ENCODE measurements around the gene RALGAPA2. TPM values are rescaled to one million over a fixed set of nuclear protein-coding genes. Genes with fewer than 3 reads are reported as not detected.
A peak's percentile ranks its signal among the peaks of the same experiment; 100 is the strongest.

The RALGAPA2 gene
- total and polyA plus RNA-seq, 2 experiments from 2014 or later: 14.5 to 35.5 TPM

DNA sequence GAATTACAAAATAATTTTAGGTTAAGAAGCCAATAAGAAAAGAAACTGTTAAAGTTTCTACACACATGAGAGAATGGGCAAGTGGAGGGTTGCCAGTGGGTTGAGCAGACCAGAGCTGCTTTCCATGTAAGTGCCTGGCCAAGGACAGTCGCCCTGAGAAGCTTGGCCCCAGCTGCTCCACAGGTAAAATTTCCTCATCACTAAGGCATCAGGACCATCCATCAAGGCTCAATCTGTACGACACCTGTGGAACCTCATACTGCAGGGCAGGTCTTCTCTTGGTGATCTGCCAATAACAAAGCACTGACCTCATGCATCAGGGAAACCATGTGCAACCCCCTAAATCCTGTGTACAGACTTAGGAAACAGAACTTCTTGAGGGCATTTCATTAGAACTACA, 229.1 kb downstream of the RALGAPA2 start:
- Histone ChIP-seq H3K4me1 (ENCODE audit: low read depth) (no peaks in the 10 kb centered on the region), H3K27me3 (no peaks in the 10 kb centered on the region), H3K36me3 (no peaks in the 10 kb centered on the region), H3K9me3 (ENCODE audit: low read depth) (no peaks in the 10 kb centered on the region), H3K27ac (no peak overlapping the region), H3K4me3 (no peak overlapping the region)
- TF ChIP-seq, protein P1, sequence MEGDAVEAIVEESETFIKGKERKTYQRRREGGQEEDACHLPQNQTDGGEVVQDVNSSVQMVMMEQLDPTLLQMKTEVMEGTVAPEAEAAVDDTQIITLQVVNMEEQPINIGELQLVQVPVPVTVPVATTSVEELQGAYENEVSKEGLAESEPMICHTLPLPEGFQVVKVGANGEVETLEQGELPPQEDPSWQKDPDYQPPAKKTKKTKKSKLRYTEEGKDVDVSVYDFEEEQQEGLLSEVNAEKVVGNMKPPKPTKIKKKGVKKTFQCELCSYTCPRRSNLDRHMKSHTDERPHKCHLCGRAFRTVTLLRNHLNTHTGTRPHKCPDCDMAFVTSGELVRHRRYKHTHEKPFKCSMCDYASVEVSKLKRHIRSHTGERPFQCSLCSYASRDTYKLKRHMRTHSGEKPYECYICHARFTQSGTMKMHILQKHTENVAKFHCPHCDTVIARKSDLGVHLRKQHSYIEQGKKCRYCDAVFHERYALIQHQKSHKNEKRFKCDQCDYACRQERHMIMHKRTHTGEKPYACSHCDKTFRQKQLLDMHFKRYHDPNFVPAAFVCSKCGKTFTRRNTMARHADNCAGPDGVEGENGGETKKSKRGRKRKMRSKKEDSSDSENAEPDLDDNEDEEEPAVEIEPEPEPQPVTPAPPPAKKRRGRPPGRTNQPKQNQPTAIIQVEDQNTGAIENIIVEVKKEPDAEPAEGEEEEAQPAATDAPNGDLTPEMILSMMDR (IDR thresholded peaks at IDR 0.05; ENCODE audit: low read depth, low read length): no peak
- DNase-seq (ENCODE audit: low read depth in 1 of 2, low spot score in 1 of 2): no peak

DNA sequence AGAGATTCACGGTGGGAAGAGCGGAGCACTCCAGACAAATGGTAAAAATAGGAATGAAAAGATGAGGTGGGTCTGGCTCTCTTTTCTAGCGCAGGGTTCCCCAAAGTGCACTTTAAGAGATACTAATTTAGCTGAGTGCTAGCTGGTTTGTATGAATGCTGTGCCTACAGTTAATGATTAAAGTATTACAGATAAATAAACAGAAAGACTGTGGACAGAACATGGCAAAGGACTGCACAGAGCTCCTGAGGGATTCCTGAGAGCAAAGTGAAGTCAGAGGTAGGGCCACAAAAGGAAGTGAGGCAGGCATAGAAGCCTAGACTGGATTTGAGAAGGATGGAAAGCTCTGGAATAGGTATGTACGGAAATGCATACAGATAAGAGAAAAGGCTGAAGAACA, 230.0 kb downstream of the RALGAPA2 start:
- H3K4me3 ChIP-seq: no peak overlapping the region
- H3K36me3 ChIP-seq: no peaks in the 10 kb centered on the region
- no peaks in the 10 kb centered on the region for H3K4me1 ChIP-seq (ENCODE audit: low read depth)
- H3K27ac ChIP-seq: no peak overlapping the region
- TF ChIP-seq, protein P1 (IDR thresholded peaks at IDR 0.05; ENCODE audit: low read depth, low read length): no peak
- no peaks in the 10 kb centered on the region for H3K27me3 ChIP-seq
- no peak for DNase-seq (ENCODE audit: low read depth in 1 of 2, low spot score in 1 of 2)
- H3K9me3 ChIP-seq (ENCODE audit: low read depth): no peaks in the 10 kb centered on the region

DNA sequence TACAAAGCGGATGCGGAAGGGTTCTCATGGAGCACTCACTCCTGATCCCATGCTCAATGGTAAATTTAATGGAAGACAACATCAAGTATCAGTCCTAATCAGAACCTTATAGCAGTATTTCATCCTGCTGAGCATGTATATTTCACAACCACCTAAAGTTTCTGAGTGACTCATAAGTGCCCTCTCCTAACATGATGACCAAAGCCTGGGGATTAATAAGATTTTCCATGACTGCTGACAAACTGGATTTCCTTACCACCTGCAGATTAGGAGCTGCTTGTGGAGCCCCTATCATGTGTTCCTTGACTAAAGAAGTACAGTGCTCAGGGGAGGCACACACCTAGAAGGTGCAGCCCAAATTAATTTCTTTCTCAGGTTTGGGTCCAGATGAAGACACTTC, 231.8 kb downstream of the RALGAPA2 start:
- TF ChIP-seq, protein P1 (IDR thresholded peaks at IDR 0.05; ENCODE audit: low read depth, low read length): no peak
- H3K4me1 ChIP-seq (ENCODE audit: low read depth): no peaks in the 10 kb centered on the region
- H3K9me3 ChIP-seq (ENCODE audit: low read depth): no peaks in the 10 kb centered on the region
- H3K27me3 ChIP-seq: no peaks in the 10 kb centered on the region
- no peak overlapping the region for H3K4me3 ChIP-seq
- no peak overlapping the region for H3K27ac ChIP-seq
- H3K36me3 ChIP-seq: no peaks in the 10 kb centered on the region
- DNase-seq (ENCODE audit: low read depth in 1 of 2, low spot score in 1 of 2): peak in 1 of 2 donors; percentile 80

- Histone ChIP-seq H3K27me3 (no peaks in the 10 kb centered on the region), H3K36me3 (no peaks in the 10 kb centered on the region), H3K27ac (no peak overlapping the region), H3K4me1 (ENCODE audit: low read depth) (no peaks in the 10 kb centered on the region), H3K9me3 (ENCODE audit: low read depth) (no peaks in the 10 kb centered on the region), H3K4me3 (no peak overlapping the region)
- no peak for DNase-seq (ENCODE audit: low read depth in 1 of 2, low spot score in 1 of 2)
- TF ChIP-seq, protein P1 (IDR thresholded peaks at IDR 0.05; ENCODE audit: low read depth, low read length): no peak
Measured at GRCh38 chr20:20480126-20480525, 232.3 kb downstream of the RALGAPA2 start.

- no peaks in the 10 kb centered on the region for H3K27me3 ChIP-seq
- H3K27ac ChIP-seq: no peak overlapping the region
- no peaks in the 10 kb centered on the region for H3K4me1 ChIP-seq (ENCODE audit: low read depth)
- H3K36me3 ChIP-seq: no peaks in the 10 kb centered on the region
- no peak overlapping the region for H3K4me3 ChIP-seq
- no peaks in the 10 kb centered on the region for H3K9me3 ChIP-seq (ENCODE audit: low read depth)
- no peak for DNase-seq (ENCODE audit: low read depth in 1 of 2, low spot score in 1 of 2)
- TF ChIP-seq, protein P1 (IDR thresholded peaks at IDR 0.05; ENCODE audit: low read depth, low read length): no peak
Measured at GRCh38 chr20:20477444-20478041, 234.9 kb downstream of the RALGAPA2 start.
